ENCODE measurements around the gene PLEK.

GRCh38 chr2:68333931-68334330, 31.2 kb upstream of the PLEK start:
- TF ChIP-seq SMC3 (IDR thresholded peaks at IDR 0.05; ENCODE audit: borderline replicate concordance, low read length) (no peak), SPI1 (IDR thresholded peaks at IDR 0.05; ENCODE audit: borderline replicate concordance, insufficient read depth, low read depth, low read length) (no peak)

Data from GM12878 (cell line).